HepG2 (cell line): ENCODE data around the gene SYNJ2. TPM values are rescaled to one million over a fixed set of nuclear protein-coding genes. Genes with fewer than 3 reads are reported as not detected.

Experiments used
- FOSL2 ChIP-seq: sonication (generic); formaldehyde crosslinking; IDR thresholded peaks from 2 replicates; pipeline ENCODE4 v1.4.0; 2020; ENCODE audit warnings: missing genetic modification reagents
- FOXA3 ChIP-seq: IDR thresholded peaks from 2 replicates; pipeline ENCODE4 v1.6.1; 2016; ENCODE audit warnings: missing genetic modification reagents, missing compliant biosample characterization
- JUN ChIP-seq: sonication (generic); formaldehyde crosslinking; IDR thresholded peaks from 2 replicates; pipeline ENCODE4 v1.4.0; 2020; ENCODE audit warnings: mild to moderate bottlenecking, missing genetic modification reagents
- KLF11 ChIP-seq: IDR thresholded peaks from 2 replicates; pipeline ENCODE4 v1.6.1; 2016; ENCODE audit warnings: missing compliant biosample characterization
- MAFF ChIP-seq: IDR thresholded peaks from 2 replicates; pipeline ENCODE4 v1.6.1; 2011; ENCODE audit warnings: low read depth, low read length, improper control_type of control experiment
- MLLT10 ChIP-seq: sonication (generic); formaldehyde crosslinking; IDR thresholded peaks from 2 replicates; pipeline ENCODE4 v1.4.0; 2020; ENCODE audit warnings: missing genetic modification reagents
- RBM39 ChIP-seq: fragments of 200-400 bp; formaldehyde crosslinking; IDR thresholded peaks from one replicate; pipeline ENCODE4 v1.6.1; 2018; ENCODE audit warnings: antibody characterized with exemption, mild to moderate bottlenecking, low read depth, low read length; ENCODE audit not compliant: poor library complexity, severe bottlenecking
- SMAD9 ChIP-seq: sonication (generic); formaldehyde crosslinking; IDR thresholded peaks from 2 replicates; pipeline ENCODE4 v1.5.1; 2020; ENCODE audit warnings: mild to moderate bottlenecking, missing genetic modification reagents
- STAT5B ChIP-seq: sonication (generic); formaldehyde crosslinking; IDR thresholded peaks from 2 replicates; pipeline ENCODE4 v1.4.0; 2020; ENCODE audit warnings: missing genetic modification reagents
- TOE1 ChIP-seq: sonication (generic); formaldehyde crosslinking; IDR thresholded peaks from 2 replicates; pipeline ENCODE4 v1.4.0; 2020; ENCODE audit warnings: mild to moderate bottlenecking, missing genetic modification reagents
- XRCC5 ChIP-seq: fragments of 200-400 bp; formaldehyde crosslinking; optimal IDR thresholded peaks from 2 replicates; pipeline ENCODE3; 2017; ENCODE audit warnings: mild to moderate bottlenecking, low read length
- ZKSCAN5 ChIP-seq: sonication (generic); formaldehyde crosslinking; IDR thresholded peaks from 2 replicates; pipeline ENCODE4 v1.5.1; 2020; ENCODE audit warnings: mild to moderate bottlenecking, missing genetic modification reagents
- ZNF510 ChIP-seq: sonication (generic); formaldehyde crosslinking; IDR thresholded peaks from 2 replicates; pipeline ENCODE4 v1.4.0; 2020; ENCODE audit warnings: low read depth, mild to moderate bottlenecking, missing genetic modification reagents
- ZNF788 ChIP-seq: sonication (generic); formaldehyde crosslinking; IDR thresholded peaks from 2 replicates; pipeline ENCODE4 v1.5.0; 2020; ENCODE audit warnings: mild to moderate bottlenecking, missing genetic modification reagents, borderline replicate concordance
- ZNF792 ChIP-seq: IDR thresholded peaks from 2 replicates; pipeline ENCODE4 v1.6.1; 2016
- polyA plus RNA-seq, 8 experiments: library from polyadenylated mRNA; depleted of rRNA in 3 of 8; stranded (reverse) in 7 of 8; unstranded in 1 of 8; fragments of >200 nt; fragmentation: Illumina TruSeq in 4 of 8; extraction: Trizol in 4 of 8; gene quantifications; 2 replicates each; pipeline versions ENCODE4 v1.2.1 to v1.2.3, GENCODE V29; 2011 to 2016; ENCODE audit warnings: low read depth in 4 of 8, missing spikeins in 1 of 8, mixed read lengths in 1 of 8; ENCODE audit not compliant: insufficient read depth in 1 of 8
- total RNA-seq, 5 experiments: library from RNA; depleted of rRNA; stranded (reverse); fragments of >200 nt; fragmentation: Illumina TruSeq; extraction: Trizol; gene quantifications; 2 replicates each; pipeline ENCODE4 v1.2.3, GENCODE V29; 2016; ENCODE audit warnings: low read depth in 1 of 5
- TF ChIP-seq, protein P1 (sequence below): sonication (generic); formaldehyde crosslinking; IDR thresholded peaks from 2 replicates; pipeline ENCODE4 v1.5.0; 2020; ENCODE audit warnings: mild to moderate bottlenecking, missing genetic modification reagents, borderline replicate concordance
- TF ChIP-seq, protein P2 (sequence below): sonication (generic); formaldehyde crosslinking; IDR thresholded peaks from 2 replicates; pipeline ENCODE4; 2020; ENCODE audit warnings: missing genetic modification reagents, mild to moderate bottlenecking, borderline replicate concordance
- TF ChIP-seq, protein P3 (sequence below): sonication (generic); formaldehyde crosslinking; conservative IDR thresholded peaks from 2 replicates; pipeline ENCODE4 v1.4.0; 2020; ENCODE audit warnings: missing genetic modification reagents

Gene SYNJ2
- total and polyA plus RNA-seq, 2 of the 13 experiments (the other 11 are each of a cell fraction or from before 2014, with no cell fraction given), result 39.1 to 57.6 TPM

DNA sequence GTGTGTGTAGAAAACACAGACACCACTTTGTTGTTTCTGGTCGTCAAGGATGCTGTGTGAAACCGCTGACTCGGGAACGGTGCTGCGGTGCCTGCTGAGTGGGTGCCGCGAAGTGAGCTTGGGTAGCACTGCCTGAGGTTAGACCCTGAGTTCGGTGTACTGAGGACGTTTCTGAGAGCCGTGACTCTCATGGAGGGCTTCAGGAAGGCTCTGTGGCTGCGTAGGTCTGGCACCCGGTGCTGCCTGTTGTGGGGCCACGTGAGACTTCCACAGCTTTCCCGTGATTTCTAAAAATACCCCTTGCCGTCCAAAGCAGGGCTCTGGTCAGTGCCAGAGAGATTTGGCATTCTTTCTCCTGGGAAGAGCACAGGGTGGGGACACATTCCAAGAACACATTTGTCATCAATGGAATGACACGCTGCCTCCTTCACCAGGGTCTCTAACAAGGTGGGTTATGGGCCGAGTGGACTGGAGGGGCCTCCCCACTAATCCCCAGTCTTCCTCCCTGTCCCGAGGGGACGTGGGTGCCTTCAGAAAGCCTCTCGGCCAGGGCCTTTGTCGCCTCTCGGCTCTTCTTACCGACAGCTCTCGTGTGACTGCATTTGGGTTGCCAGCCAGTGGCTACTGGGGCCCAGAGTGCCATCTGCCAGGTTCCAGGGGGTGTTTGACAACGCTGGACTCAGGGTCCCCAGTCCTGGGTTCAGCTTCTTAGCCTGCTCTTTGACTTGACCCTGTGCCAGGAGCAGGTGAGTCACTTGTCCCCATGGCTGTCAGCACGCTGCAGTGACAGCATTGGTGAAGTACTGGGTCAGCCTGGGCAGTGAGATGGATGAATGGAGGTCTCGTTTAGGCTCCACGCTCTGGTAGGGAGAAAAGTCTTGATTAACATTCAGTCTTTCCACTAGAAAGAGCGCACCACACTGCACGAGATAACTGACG lies 62.2 kb downstream of the SYNJ2 start (continued):
- TF ChIP-seq, protein P1, sequence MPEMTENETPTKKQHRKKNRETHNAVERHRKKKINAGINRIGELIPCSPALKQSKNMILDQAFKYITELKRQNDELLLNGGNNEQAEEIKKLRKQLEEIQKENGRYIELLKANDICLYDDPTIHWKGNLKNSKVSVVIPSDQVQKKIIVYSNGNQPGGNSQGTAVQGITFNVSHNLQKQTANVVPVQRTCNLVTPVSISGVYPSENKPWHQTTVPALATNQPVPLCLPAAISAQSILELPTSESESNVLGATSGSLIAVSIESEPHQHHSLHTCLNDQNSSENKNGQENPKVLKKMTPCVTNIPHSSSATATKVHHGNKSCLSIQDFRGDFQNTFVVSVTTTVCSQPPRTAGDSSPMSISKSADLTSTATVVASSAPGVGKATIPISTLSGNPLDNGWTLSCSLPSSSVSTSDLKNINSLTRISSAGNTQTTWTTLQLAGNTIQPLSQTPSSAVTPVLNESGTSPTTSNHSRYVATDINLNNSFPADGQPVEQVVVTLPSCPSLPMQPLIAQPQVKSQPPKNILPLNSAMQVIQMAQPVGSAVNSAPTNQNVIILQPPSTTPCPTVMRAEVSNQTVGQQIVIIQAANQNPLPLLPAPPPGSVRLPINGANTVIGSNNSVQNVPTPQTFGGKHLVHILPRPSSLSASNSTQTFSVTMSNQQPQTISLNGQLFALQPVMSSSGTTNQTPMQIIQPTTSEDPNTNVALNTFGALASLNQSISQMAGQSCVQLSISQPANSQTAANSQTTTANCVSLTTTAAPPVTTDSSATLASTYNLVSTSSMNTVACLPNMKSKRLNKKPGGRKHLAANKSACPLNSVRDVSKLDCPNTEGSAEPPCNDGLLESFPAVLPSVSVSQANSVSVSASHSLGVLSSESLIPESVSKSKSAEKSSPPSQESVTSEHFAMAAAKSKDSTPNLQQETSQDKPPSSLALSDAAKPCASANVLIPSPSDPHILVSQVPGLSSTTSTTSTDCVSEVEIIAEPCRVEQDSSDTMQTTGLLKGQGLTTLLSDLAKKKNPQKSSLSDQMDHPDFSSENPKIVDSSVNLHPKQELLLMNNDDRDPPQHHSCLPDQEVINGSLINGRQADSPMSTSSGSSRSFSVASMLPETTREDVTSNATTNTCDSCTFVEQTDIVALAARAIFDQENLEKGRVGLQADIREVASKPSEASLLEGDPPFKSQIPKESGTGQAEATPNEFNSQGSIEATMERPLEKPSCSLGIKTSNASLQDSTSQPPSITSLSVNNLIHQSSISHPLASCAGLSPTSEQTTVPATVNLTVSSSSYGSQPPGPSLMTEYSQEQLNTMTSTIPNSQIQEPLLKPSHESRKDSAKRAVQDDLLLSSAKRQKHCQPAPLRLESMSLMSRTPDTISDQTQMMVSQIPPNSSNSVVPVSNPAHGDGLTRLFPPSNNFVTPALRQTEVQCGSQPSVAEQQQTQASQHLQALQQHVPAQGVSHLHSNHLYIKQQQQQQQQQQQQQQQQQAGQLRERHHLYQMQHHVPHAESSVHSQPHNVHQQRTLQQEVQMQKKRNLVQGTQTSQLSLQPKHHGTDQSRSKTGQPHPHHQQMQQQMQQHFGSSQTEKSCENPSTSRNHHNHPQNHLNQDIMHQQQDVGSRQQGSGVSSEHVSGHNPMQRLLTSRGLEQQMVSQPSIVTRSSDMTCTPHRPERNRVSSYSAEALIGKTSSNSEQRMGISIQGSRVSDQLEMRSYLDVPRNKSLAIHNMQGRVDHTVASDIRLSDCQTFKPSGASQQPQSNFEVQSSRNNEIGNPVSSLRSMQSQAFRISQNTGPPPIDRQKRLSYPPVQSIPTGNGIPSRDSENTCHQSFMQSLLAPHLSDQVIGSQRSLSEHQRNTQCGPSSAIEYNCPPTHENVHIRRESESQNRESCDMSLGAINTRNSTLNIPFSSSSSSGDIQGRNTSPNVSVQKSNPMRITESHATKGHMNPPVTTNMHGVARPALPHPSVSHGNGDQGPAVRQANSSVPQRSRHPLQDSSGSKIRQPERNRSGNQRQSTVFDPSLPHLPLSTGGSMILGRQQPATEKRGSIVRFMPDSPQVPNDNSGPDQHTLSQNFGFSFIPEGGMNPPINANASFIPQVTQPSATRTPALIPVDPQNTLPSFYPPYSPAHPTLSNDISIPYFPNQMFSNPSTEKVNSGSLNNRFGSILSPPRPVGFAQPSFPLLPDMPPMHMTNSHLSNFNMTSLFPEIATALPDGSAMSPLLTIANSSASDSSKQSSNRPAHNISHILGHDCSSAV (CRISPR knock-in tag), result no peak
- TF ChIP-seq ZNF510 (CRISPR knock-in tag) (no peak), ZNF792 (CRISPR knock-in tag) (no peak), ZKSCAN5 (CRISPR knock-in tag) (no peak), FOXA3 (no peak), MAFF (peak; percentile 75), ZNF788 (CRISPR knock-in tag) (peak; percentile 36; the same call in 1 of the 2 replicates), SMAD9 (CRISPR knock-in tag) (no peak), FOSL2 (CRISPR knock-in tag) (peak; percentile 91), RBM39 (no peak), JUN (CRISPR knock-in tag) (no peak), MLLT10 (no peak), KLF11 (CRISPR knock-in tag) (no peak), TOE1 (CRISPR knock-in tag) (no peak), XRCC5 (peak; percentile 35), STAT5B (no peak)
- TF ChIP-seq, protein P2, sequence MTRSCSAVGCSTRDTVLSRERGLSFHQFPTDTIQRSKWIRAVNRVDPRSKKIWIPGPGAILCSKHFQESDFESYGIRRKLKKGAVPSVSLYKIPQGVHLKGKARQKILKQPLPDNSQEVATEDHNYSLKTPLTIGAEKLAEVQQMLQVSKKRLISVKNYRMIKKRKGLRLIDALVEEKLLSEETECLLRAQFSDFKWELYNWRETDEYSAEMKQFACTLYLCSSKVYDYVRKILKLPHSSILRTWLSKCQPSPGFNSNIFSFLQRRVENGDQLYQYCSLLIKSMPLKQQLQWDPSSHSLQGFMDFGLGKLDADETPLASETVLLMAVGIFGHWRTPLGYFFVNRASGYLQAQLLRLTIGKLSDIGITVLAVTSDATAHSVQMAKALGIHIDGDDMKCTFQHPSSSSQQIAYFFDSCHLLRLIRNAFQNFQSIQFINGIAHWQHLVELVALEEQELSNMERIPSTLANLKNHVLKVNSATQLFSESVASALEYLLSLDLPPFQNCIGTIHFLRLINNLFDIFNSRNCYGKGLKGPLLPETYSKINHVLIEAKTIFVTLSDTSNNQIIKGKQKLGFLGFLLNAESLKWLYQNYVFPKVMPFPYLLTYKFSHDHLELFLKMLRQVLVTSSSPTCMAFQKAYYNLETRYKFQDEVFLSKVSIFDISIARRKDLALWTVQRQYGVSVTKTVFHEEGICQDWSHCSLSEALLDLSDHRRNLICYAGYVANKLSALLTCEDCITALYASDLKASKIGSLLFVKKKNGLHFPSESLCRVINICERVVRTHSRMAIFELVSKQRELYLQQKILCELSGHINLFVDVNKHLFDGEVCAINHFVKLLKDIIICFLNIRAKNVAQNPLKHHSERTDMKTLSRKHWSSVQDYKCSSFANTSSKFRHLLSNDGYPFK, result no peak
- TF ChIP-seq, protein P3, sequence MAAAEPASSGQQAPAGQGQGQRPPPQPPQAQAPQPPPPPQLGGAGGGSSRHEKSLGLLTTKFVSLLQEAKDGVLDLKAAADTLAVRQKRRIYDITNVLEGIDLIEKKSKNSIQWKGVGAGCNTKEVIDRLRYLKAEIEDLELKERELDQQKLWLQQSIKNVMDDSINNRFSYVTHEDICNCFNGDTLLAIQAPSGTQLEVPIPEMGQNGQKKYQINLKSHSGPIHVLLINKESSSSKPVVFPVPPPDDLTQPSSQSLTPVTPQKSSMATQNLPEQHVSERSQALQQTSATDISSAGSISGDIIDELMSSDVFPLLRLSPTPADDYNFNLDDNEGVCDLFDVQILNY (CRISPR knock-in tag), result no peak
